PC-9 (cell line): ENCODE measurements around the gene UGGT1.

Experiments
- EZH2 ChIP-seq: fragments of 200-600 bp; sonication (generic); IDR thresholded peaks from 2 replicates; pipeline ENCODE4 v1.8.0; 2017; ENCODE audit warnings: antibody characterized with exemption, low read depth
- TF ChIP-seq, protein P1 (sequence below): fragments of 200-600 bp; sonication (generic); conservative IDR thresholded peaks from 2 replicates; pipeline ENCODE4 v1.6.1; 2017; ENCODE audit warnings: mixed run types, antibody characterized with exemption, mild to moderate bottlenecking, moderate library complexity

DNA sequence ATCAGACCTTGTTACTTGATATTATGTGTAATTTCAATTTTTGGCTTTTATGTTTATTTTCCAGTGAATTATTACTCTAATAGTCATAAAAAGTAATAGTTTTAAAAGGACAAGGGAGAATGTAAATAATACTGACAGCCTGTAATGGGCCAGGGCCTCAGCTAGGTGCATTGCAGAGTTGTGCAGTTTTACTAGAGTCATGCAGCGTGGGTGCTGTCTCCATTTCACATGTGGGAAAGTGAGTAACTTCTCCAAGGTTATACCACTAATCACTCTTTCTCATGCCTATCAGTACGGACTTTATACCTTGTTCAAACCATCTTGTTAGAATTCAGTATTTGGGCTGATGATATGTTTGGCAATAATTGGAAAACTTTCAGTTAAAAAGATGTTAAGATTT is 73.3 kb downstream of the UGGT1 start:
- TF ChIP-seq, protein P1, sequence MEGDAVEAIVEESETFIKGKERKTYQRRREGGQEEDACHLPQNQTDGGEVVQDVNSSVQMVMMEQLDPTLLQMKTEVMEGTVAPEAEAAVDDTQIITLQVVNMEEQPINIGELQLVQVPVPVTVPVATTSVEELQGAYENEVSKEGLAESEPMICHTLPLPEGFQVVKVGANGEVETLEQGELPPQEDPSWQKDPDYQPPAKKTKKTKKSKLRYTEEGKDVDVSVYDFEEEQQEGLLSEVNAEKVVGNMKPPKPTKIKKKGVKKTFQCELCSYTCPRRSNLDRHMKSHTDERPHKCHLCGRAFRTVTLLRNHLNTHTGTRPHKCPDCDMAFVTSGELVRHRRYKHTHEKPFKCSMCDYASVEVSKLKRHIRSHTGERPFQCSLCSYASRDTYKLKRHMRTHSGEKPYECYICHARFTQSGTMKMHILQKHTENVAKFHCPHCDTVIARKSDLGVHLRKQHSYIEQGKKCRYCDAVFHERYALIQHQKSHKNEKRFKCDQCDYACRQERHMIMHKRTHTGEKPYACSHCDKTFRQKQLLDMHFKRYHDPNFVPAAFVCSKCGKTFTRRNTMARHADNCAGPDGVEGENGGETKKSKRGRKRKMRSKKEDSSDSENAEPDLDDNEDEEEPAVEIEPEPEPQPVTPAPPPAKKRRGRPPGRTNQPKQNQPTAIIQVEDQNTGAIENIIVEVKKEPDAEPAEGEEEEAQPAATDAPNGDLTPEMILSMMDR = no peak
- TF ChIP-seq EZH2 = no peak
